HG02798 (cell line): ENCODE measurements around the gene COPZ1.

Experiments
- ATAC-seq: cut with Tn5 transposase; IDR thresholded peaks from one replicate; pipeline ENCODE4 v1.9.1; 2021; ENCODE audit warnings: mild to moderate bottlenecking; ENCODE audit not compliant: unreplicated experiment, poor library complexity

COPZ1 gene

GRCh38 chr12:54357506-54358190, 32.7 kb downstream of the COPZ1 start:
- ATAC-seq, result no peak

GRCh38 chr12:54358191-54358944, 33.4 kb downstream of the COPZ1 start:
- no peak for ATAC-seq

DNA sequence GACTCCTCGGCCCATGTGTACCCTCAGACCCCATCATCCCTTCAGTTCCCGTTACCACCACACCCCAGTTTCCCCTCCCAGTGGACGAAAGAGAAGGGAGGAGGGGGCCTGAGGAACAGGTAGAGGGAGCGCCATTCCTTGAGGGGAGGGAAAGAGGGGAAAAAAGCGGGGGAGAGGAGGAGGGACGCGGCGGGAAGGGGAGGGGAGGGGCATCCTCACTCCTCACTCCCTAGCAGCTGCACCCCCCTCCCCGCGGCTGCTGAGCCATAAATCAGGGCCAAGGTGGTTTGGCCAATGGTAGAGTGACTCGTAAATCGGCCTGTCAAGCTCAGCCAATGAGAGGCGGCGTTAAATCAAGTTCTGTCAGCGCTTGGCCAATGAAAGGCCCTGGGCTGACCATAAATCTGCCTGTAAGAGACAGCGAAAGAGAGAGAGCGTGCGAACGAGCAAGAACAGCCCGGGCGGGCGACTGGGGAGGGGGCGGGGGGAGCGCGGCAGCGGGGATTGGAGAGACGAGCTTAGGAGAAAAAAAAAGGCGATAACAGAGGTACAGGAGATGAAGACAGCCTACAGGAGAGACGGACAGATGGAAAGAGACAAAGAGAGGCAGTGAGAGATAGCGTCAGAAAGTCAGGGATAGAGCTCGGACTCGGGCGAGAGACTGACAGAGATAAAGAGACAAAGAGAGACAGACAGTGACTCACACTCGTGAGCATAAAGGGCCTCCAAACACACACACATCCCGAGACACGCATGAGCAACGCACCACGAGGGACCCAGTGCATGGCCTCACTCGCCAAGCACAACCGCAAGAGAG, 34.2 kb downstream of the COPZ1 start:
- ATAC-seq, result peak; percentile 99

DNA sequence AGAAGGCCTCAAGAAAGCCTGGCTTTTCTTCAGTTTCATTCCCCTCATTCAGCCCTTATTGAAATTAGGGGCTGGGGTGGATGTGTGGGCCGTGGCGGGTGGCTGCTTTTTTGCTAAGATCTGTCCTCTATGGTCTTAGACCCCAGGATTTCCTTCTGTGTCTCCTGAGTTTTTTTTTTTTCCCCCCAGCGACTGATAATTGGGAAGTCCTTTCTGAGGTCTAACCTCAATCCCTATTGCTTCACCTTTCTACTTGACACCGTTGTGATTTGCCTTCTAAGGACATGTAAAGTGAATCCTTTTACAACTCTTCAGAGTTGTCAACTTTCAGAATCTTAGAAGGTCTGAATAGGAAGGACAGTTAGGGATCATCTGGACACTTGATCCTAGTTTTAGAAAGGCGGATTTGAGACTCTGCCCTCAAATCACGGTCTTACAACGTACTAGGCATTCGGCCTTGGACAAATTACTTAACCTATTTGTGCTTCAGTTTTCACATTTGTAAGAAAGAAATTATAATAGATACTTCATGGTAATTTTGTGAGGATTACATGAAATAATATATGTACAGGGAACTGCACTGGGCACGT, 34.9 kb downstream of the COPZ1 start:
- ATAC-seq, result no peak

GRCh38 chr12:54360717-54361456, 36.0 kb downstream of the COPZ1 start:
- no peak for ATAC-seq

DNA sequence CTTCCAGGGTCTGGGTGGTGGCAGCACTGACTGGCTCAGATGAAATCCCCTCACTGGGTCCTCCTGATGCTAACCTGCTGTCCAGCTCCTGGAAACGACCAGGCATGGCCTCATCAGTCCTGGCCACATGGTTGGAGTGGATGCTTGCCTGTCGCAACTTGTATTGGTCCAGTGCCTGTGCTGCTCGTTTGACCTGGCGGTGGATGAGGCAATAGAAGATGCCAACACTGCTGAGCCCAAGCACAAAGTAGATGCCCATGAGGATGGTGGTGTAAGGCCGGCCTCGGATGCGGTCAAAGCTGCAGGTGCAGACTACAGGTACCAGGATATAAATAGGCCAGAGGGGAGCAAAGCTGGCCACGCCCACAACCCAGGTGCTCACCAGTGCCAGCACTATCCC, 38.1 kb downstream of the COPZ1 start:
- ATAC-seq, result no peak

DNA sequence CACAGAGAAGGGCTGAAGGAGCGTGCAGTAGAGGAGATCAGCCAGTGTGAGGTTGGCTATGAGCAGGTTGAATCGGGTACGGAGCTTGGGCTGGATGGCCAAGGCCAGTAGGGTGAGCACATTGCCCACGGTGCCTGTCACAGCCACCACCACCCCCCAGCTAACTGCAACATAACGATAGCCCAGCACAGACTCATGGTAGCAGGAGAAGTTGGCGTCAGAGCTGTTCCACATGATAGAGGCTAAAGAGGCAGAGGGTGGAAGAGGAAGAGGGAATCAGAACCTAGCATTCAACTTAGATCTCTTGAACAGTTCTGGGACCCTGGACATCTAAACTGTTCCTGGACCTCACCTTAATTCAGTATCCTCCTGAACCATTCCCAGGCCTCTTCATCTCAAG, 38.7 kb downstream of the COPZ1 start:
- ATAC-seq, result no peak

- no peak for ATAC-seq
Observed at GRCh38 chr12:54364413-54364812, 39.5 kb downstream of the COPZ1 start, which contains the start of gene GPR84. TSS of gene GPR84 (minus strand) at chr12:54364486. CDS start at chr12:54363851, 635 bp downstream.

DNA sequence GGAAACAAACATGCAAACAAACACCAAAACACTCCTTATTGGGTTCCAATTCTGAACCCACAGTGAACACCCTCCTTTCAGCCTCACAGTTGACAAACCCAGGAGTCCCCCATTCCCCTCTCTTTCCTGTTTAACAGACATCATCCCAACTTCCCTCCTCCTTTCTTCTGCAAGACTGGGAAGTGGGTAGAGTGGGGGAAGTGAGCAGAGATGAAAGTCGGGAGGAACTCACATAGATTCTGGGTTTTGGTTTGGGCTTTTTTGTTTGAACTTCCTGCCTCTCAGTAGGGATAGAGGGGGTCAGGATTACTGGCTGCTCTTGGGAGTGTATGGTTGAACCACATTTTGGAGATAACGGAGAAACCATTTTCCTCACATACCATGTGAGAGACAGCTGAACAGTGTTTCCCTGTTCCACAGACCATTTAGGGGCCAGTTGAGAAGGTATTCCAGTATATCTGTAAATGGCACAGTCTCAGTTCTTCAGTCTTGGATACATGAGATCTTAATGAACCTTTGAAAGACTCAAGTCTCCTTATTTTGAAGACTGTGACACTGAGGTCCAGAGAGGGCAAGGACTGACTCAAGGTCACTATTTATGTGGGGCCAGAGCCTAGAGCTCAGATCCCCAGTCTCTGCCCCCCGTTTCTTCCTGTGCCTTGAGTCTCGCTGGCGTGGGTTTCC, 43.2 kb downstream of the COPZ1 start:
- peak; percentile 6 for ATAC-seq

- ATAC-seq, result peak; percentile 87
Observed at GRCh38 chr12:54368709-54369596, 44.0 kb downstream of the COPZ1 start.

GRCh38 chr12:54369597-54370131, 44.7 kb downstream of the COPZ1 start:
- no peak for ATAC-seq

- no peak for ATAC-seq
Observed at GRCh38 chr12:54370171-54370730, 45.3 kb downstream of the COPZ1 start.

DNA sequence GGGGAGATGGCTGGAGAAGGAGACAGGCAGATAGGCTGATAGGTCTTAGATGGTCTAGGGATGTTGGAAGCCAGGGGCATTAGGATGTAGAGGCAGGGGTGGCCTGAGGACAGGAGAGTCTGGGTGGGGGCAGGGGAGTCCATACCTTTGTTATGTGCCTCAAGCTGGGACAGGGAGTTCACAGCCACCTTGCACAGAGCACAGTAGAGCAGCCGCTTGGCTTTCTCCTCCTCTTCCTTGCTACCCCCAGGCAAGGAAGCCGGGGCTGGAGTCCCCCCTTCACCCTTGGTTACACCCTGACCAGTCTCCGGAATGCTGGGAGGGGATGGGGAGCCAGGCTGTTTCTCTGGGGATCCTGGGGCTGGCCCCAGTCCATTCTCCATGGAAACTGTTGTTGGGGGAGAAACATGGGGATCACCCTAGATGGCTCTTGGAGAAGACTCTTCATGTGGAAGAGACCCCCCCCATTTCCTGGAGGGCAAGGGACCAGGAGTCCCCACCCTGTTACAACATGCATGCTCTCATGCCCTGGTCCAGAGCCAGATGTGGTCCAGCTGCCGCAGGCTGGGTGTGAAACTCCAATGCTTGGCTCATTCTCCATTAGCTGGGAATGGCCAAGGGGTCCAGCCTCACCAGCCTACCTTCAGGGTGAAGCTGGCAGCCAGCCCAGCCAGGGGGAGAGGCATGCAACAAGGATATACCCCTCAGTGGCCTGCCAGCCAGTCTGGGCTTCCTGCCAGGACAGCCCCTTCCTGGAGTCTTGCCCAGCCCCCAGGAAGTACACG, 46.6 kb downstream of the COPZ1 start:
- ATAC-seq, result no peak

- no peak for ATAC-seq
Observed at GRCh38 chr12:54372113-54372806, 47.3 kb downstream of the COPZ1 start.

GRCh38 chr12:54373649-54374561, 49.0 kb downstream of the COPZ1 start:
- no peak for ATAC-seq
